A673 (cell line): ENCODE results near the gene UMODL1. TPM values are rescaled to one million over a fixed set of nuclear protein-coding genes. Genes with fewer than 3 reads are reported as not detected.

Source experiments
- BruUV-seq: library from RNA; stranded (reverse); fragments of 400-500 nt; replicated peaks from 2 replicates; lab custom pipeline; 2021; lab: Mats Ljungman, UMichigan
- CTCF ChIA-PET: fragments of 300-600 bp; sonication (Branson Sonifier 250); formaldehyde crosslinking; loops from one replicate; lab custom pipeline; 2022; ENCODE audit warnings: antibody characterized with exemption; lab: Charles Lee
- POLR2A ChIA-PET: fragments of 300-600 bp; sonication (Branson Sonifier 250); formaldehyde crosslinking; loops from one replicate; lab custom pipeline; 2022; ENCODE audit warnings: antibody characterized with exemption; ENCODE audit not compliant: low non-redundant PET; lab: Charles Lee
- DNase-seq: peaks from one replicate; pipeline ENCODE4 v3.0.0-alpha.2; 2015; ENCODE audit warnings: low spot score
- H3K27ac ChIP-seq: fragments of 200-600 bp; sonication (generic); 2 replicates; pipeline ENCODE4 v1.5.1; 2016; ENCODE audit warnings: mixed run types, low read depth, mild to moderate bottlenecking, mixed read lengths, antibody characterized with exemption, low read length; ENCODE audit not compliant: poor library complexity, severe bottlenecking
- H3K27me3 ChIP-seq: fragments of 200-600 bp; sonication (generic); replicated peaks from 2 replicates; pipeline ENCODE4 v1.6.1; 2017; ENCODE audit warnings: mixed run types, low read depth, mild to moderate bottlenecking, mixed read lengths, antibody characterized with exemption, low read length; ENCODE audit not compliant: insufficient read depth, poor library complexity
- H3K36me3 ChIP-seq: fragments of 200-600 bp; sonication (generic); 2 replicates; pipeline ENCODE4 v1.6.1; 2016; ENCODE audit warnings: mixed run types, mild to moderate bottlenecking, mixed read lengths, antibody characterized with exemption, low read length; ENCODE audit not compliant: insufficient read depth, poor library complexity, severe bottlenecking
- H3K4me1 ChIP-seq: fragments of 200-600 bp; sonication (generic); 2 replicates; pipeline ENCODE4 v1.6.1; 2017; ENCODE audit warnings: mixed run types, mild to moderate bottlenecking, mixed read lengths, antibody characterized with exemption, low read length; ENCODE audit not compliant: insufficient read depth, poor library complexity, severe bottlenecking
- H3K4me3 ChIP-seq: fragments of 200-600 bp; sonication (generic); 2 replicates; pipeline ENCODE4 v1.5.1; 2016; ENCODE audit warnings: low read depth, mixed run types, mild to moderate bottlenecking, mixed read lengths, low read length; ENCODE audit not compliant: poor library complexity, severe bottlenecking
- H3K9me3 ChIP-seq: fragments of 200-600 bp; sonication (generic); 2 replicates; pipeline ENCODE4 v1.6.1; 2016; ENCODE audit warnings: mixed run types, low read depth, mild to moderate bottlenecking, mixed read lengths, antibody characterized with exemption, low read length; ENCODE audit not compliant: poor library complexity, severe bottlenecking
- EZH2 ChIP-seq: fragments of 200-600 bp; sonication (generic); IDR thresholded peaks from 2 replicates; pipeline ENCODE4 v1.6.1; 2017; ENCODE audit warnings: borderline replicate concordance, low read depth, mild to moderate bottlenecking, mixed read lengths, antibody characterized with exemption, low read length; ENCODE audit not compliant: poor library complexity, severe bottlenecking
- intact Hi-C: fragments of 100-400 bp; cut with micrococcal nuclease; formaldehyde crosslinking; loops from one replicate; pipeline ENCODE4 v1.10.0; 2022; ENCODE audit not compliant: unreplicated experiment
- total RNA-seq: library from RNA; stranded (reverse); gene quantifications from 2 replicates; pipeline ENCODE4 v1.2.3, GENCODE V29; 2021
- TF ChIP-seq, protein P1 (sequence below): fragments of 300-800, 200-600 bp; sonication (generic); conservative IDR thresholded peaks from 2 replicates; pipeline ENCODE4 v1.5.1; 2017; ENCODE audit warnings: low read depth, mild to moderate bottlenecking, antibody characterized with exemption, low read length, moderate library complexity, mixed read lengths

The UMODL1 gene
- total RNA-seq, 1 experiment from 2014 or later: not detected

- TF ChIP-seq, protein P1, sequence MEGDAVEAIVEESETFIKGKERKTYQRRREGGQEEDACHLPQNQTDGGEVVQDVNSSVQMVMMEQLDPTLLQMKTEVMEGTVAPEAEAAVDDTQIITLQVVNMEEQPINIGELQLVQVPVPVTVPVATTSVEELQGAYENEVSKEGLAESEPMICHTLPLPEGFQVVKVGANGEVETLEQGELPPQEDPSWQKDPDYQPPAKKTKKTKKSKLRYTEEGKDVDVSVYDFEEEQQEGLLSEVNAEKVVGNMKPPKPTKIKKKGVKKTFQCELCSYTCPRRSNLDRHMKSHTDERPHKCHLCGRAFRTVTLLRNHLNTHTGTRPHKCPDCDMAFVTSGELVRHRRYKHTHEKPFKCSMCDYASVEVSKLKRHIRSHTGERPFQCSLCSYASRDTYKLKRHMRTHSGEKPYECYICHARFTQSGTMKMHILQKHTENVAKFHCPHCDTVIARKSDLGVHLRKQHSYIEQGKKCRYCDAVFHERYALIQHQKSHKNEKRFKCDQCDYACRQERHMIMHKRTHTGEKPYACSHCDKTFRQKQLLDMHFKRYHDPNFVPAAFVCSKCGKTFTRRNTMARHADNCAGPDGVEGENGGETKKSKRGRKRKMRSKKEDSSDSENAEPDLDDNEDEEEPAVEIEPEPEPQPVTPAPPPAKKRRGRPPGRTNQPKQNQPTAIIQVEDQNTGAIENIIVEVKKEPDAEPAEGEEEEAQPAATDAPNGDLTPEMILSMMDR: no peak
- no peak for TF ChIP-seq EZH2
- Histone ChIP-seq H3K9me3 (no peaks in the 10 kb centered on the region), H3K4me3 (no peak overlapping the region), H3K36me3 (no peaks in the 10 kb centered on the region), H3K27ac (no peak overlapping the region), H3K27me3 (no peaks in the 10 kb centered on the region), H3K4me1 (peaks cover 11% of the 10 kb centered on the region)
- DNase-seq: no peak
- BruUV-seq: no TSS peak
- POLR2A ChIA-PET: no interaction called here
- intact Hi-C loops: no loop called here
- CTCF ChIA-PET: no interaction called here
Measured at GRCh38 chr21:42058631-42059111, 12.4 kb upstream of the UMODL1 start.

DNA sequence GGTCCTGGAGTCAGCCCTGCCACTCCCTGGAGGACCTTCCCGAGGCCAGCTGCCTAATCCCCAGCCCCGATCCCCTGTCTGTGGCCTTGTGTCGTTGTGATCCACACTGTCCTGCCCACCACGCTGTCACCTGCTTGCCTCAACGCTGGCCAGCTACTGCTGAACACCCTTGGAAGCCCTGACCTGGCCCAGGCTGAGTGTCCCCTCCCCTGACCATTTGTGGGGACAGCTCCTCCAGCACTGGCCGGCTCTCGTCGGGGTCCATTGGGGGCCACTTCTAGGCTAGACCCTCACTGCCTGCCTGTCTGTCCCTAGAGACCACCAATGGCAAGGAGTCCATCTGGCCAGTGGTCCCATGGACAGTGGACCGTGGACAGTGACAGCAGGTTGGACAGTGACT is 12.0 kb upstream of the UMODL1 start:
- intact Hi-C loops: no loop called here
- Histone ChIP-seq H3K27me3 (no peaks in the 10 kb centered on the region), H3K9me3 (no peaks in the 10 kb centered on the region), H3K27ac (no peak overlapping the region), H3K4me1 (peaks cover 11% of the 10 kb centered on the region), H3K4me3 (no peak overlapping the region), H3K36me3 (no peaks in the 10 kb centered on the region)
- DNase-seq: no peak
- BruUV-seq: no TSS peak
- TF ChIP-seq, protein P1: no peak
- ChIA-PET POLR2A (no interaction called here), CTCF (no interaction called here)

DNA sequence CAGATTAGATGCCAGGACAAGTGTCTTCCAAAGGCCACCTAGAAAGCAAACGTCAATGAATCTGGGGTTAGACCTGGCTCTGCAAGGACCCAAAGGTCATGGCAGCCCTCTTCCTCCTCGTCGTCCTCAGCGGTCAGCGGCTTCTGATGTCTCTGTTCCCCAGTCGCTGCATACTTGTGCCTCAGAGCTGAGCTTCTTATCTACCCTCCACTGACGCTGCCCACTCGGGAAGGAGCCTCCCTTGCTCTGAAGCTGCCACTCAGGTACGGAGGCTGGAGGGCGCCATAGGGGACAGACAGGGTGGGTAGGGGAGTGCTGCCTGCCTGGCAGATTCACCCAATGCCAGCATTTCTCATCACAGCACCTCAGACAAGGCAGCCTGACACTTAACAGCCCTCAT is 11.4 kb upstream of the UMODL1 start:
- H3K27me3 ChIP-seq: no peaks in the 10 kb centered on the region
- H3K4me3 ChIP-seq: no peak overlapping the region
- intact Hi-C loops: no loop called here
- no peaks in the 10 kb centered on the region for H3K36me3 ChIP-seq
- peaks cover 11% of the 10 kb centered on the region for H3K4me1 ChIP-seq
- ChIA-PET CTCF (no interaction called here), POLR2A (no interaction called here)
- DNase-seq: no peak
- BruUV-seq: no TSS peak
- no peaks in the 10 kb centered on the region for H3K9me3 ChIP-seq
- TF ChIP-seq EZH2: no peak
- TF ChIP-seq, protein P1: no peak
- H3K27ac ChIP-seq: no peak overlapping the region
